Vein endothelial cell (primary cell): ENCODE measurements around the gene CGN. TPM values are rescaled to one million over a fixed set of nuclear protein-coding genes. Genes with fewer than 3 reads are reported as not detected.

Source experiments
- small RNA-seq: library from RNA; depleted of rRNA; stranded (forward); fragments of <200 nt; gene quantifications from one replicate; pipeline ENCODE3, GENCODE V24; 2012
- total RNA-seq: library from RNA; depleted of rRNA; stranded (reverse); fragments of >200 nt; gene quantifications from 2 replicates; pipeline ENCODE4 v1.2.3, GENCODE V29; 2012

Gene CGN, protein sequence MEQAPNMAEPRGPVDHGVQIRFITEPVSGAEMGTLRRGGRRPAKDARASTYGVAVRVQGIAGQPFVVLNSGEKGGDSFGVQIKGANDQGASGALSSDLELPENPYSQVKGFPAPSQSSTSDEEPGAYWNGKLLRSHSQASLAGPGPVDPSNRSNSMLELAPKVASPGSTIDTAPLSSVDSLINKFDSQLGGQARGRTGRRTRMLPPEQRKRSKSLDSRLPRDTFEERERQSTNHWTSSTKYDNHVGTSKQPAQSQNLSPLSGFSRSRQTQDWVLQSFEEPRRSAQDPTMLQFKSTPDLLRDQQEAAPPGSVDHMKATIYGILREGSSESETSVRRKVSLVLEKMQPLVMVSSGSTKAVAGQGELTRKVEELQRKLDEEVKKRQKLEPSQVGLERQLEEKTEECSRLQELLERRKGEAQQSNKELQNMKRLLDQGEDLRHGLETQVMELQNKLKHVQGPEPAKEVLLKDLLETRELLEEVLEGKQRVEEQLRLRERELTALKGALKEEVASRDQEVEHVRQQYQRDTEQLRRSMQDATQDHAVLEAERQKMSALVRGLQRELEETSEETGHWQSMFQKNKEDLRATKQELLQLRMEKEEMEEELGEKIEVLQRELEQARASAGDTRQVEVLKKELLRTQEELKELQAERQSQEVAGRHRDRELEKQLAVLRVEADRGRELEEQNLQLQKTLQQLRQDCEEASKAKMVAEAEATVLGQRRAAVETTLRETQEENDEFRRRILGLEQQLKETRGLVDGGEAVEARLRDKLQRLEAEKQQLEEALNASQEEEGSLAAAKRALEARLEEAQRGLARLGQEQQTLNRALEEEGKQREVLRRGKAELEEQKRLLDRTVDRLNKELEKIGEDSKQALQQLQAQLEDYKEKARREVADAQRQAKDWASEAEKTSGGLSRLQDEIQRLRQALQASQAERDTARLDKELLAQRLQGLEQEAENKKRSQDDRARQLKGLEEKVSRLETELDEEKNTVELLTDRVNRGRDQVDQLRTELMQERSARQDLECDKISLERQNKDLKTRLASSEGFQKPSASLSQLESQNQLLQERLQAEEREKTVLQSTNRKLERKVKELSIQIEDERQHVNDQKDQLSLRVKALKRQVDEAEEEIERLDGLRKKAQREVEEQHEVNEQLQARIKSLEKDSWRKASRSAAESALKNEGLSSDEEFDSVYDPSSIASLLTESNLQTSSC
- under 0.01 and 0.96 TPM in 2 replicates for total RNA-seq

DNA sequence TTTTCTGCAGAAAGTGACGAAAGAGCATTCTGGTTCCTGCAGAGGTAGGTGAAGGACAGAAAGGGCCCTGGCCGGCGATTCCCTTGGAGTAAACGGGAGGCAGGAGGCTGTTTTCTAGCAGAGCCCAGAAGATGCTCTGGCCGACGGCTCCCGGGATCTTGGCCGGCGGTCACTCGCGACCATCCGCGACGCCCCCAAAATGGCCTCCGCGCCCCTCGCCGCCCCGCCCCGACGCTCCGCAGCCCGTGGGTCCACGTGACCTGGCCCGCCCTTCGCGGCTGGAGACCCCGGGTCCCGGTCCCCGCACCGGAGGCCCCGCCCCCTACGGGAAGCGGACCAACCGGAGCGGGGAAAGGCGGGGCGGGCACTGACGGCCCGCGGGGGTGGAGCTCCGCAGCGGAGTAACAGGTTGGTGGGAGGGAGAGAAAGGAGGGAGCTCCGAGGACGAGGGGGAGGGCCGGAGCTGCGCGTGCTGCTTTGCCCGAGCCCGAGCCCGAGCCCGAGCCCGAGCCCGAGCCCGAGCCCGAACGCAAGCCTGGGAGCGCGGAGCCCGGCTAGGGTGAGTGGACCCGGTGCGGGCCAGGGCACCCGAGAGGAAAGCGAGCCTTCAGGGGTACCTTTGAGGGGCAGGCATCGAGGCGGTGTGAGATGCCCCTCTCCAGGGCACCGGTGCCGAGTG is at the start of gene CGN:
Gene CGN (plus strand): TSS at position 431 of the 679 bp plus-strand sequence. CDS start 7,133 bp downstream, outside the sequence.

DNA sequence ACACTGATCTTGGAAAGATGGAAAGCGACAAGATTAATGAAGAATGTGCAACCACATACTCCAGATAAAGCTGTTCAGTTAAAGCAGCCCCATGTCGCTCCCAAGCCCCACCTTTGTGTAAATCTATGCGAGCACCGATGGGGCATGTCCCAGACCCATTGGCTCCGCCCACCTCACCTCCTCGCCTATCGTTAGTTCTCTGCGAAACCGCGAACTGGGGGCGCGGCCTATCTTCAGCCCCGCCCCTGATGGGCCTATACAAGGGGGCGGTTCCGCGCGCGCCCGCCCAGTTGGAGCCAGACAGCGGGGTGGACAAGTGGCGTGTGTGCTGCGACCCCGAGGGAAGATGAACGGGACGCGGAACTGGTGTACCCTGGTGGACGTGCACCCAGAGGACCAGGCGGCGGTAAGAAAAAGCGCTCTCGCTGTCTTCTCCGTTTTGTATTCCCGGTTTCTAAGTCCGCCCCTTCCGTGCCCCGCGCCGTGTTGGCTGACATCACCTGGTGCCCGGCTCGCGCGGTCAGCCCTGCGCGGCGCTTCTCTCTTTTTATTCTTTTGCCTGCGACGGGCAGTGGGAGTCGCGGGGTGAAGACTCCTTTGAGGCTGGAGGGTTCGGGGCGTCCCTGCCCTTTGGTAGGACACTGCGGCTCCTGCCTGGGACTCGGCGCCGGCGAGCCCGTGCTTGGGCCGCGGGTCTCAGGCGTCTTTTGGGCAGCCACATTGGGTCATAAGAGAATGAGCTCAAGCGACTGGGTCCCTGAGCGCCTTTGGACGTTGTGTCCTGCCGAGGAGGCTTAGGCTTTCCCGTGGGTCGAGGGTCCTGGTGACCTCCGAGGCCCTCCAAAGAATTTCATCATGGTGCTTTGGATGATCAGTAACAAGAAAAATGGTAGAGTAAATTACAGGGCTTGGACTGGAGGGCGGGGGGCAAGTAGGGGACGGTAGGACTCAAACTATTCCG is 29.1 kb downstream of the CGN start, which contains the start of gene TUFT1:
Gene TUFT1 (plus strand): TSS at position 289 of the 961 bp plus-strand sequence. CDS start 58 bp downstream, at position 347.

Small RNA genes lying within 50 kb of the gene (small RNA-seq; reads per million reads assigned to genes)
- not detected for gene MIR554
- 0.58 reads per million, percentile 37 among the genes with 10 or more reads in this experiment for gene RF00405

Other genes starting within 250 kb of the CGN start
- 16.4 and 22.9 TPM in 2 replicates for gene ZNF687, start 229.1 kb upstream of the CGN start, total RNA-seq
- 41.3 and 47.4 TPM in 2 replicates for gene PI4KB, start 184.0 kb upstream of the CGN start, total RNA-seq
- 51.3 and 54.9 TPM in 2 replicates for gene RFX5, start 164.1 kb upstream of the CGN start, total RNA-seq
- 3.3 and 4.2 TPM in 2 replicates for gene SELENBP1, start 138.7 kb upstream of the CGN start, total RNA-seq
- gene PSMB4, start 111.8 kb upstream of the CGN start, total RNA-seq = 381 and 398 TPM in 2 replicates
- 36.6 and 37.1 TPM in 2 replicates for gene POGZ, start 51.9 kb upstream of the CGN start, total RNA-seq
- 3.9 and 5.9 TPM in 2 replicates for gene TUFT1, start 28.9 kb downstream of the CGN start, total RNA-seq
- 17.9 and 18.6 TPM in 2 replicates for gene SNX27, start 100.7 kb downstream of the CGN start, total RNA-seq
- not detected in 2 replicates for gene CELF3, start 205.4 kb downstream of the CGN start, total RNA-seq
- gene RIIAD1, start 210.1 kb downstream of the CGN start, total RNA-seq = not detected in 2 replicates